M059J (cell line): ENCODE measurements around the gene PARD6G. TPM values are rescaled to one million over a fixed set of nuclear protein-coding genes. Genes with fewer than 3 reads are reported as not detected.
"Not testable (repeated sequence)": the region's sequence is repeated elsewhere in the genome, so short reads cannot be mapped to it uniquely, and the experiment has no call there.

Experiments used
- DNase-seq: peaks from one replicate; pipeline ENCODE4 v3.0.0-alpha.2; 2012; ENCODE audit warnings: low read depth
- total RNA-seq: library from RNA; depleted of rRNA; stranded (reverse); fragments of >200 nt; shearing (Covaris generic); gene quantifications from 2 replicates; pipeline ENCODE4 v1.2.3, GENCODE V29; 2014

PARD6G gene
- total RNA-seq, 1 experiment from 2014 or later, result 1.3 TPM

DNA sequence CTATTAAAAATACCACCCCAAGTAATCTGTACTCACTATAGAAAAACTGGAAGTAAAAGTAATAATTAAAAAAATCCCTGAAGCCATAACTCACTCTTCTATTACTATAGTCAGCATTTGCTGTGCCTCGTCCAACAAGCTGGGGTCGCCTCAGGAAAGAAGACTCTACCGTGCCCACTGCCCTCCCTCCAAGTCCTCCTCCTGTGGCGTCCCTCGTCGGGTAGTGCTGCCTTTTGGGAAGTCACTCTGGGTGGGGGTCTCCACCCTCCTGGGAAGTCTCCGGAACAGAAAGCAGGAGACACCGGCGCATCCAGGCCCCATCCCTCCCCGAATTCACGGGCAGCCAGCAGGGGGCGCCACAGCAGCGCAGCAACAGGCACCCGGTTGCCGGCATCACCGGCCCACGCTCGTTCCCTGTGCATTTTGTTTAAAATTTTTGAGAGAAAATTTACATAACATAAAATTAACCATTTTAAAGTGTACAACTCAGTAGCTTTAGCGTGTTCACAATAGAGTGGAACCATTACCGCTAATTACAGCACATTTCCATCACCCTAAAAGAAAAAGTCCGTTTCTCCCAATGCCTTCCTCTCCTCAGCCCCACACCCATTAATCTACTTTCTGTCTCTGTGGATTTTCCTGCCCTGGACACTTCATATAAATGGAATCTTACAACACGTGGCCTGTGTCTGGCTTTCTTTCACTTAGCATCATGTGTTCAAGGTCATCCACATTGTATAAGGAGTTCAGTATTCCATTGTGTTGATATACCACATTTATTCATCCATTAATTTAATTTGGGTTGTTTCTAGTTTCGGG lies 76.1 kb downstream of the PARD6G start:
- peak; percentile 12 for DNase-seq

DNA sequence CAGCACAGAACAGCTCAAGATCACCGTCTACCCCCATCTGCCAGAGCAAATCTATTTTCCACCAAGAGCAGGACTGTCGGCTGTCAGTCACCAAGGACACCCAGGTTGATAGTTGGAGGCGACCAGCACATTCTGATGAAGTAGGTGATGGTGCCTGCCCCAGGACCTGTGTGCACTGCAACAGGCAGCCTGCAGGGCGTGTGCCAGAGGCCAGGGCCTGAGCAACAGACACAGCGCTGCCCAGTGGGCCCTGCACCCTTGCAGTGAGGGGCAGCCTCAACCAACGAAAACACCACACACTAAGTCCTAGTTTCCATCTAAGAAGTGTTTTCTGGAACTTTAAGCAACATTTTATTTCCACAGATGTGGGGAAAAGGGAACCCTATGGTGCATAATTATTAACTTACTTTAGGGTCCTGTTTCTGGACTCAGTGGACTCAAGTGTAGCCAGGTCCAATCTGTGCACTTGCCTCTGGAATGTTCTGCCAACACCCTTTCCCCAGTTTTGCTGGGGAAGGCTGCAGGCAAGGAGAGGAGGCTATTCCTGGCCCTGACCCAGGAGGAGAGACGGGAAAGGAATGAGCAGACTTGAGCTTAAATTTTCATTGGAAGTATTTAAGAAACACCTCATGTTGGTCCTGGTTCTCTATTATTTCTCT lies 76.8 kb downstream of the PARD6G start:
- DNase-seq, result no peak

DNA sequence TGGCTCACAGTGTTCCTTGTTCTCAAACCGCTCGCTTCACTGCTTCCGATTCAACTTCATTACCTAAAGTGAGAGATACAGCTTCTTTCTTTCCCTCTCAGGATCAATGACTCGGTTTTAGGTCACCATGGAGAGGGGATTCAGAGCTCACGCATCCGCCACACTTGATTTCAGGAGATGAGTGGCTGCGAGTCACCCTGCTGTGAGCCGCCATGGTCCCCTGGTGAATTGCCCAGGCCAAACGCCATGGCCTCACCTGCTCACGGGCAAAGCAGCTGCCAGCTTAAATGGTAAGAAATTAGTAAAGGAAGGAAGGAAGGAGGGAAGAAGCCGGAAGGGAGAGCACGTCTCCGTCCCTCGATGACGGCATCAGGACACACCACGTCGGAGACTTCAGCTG lies 77.7 kb downstream of the PARD6G start:
- DNase-seq, result no peak

DNA sequence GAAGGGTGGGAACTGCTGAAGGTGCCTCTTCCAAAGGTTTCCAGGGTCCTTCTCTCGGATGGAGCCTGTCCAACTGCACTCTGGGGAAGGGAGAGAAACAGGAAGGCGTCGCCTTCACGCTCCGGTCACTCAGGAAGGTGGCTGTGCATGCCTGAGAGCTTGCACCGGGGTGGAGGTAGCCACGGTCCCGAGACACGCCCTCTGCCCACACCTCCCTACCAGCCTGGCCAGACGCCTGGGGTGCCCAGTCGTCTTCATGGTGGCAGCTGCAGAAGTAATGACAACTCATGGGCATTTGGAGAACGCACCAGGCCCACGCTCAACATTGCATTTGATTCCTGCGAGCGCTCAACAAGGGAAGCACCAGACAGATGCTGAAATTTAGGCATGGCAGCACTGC lies 78.3 kb downstream of the PARD6G start:
- DNase-seq, result no peak

DNA sequence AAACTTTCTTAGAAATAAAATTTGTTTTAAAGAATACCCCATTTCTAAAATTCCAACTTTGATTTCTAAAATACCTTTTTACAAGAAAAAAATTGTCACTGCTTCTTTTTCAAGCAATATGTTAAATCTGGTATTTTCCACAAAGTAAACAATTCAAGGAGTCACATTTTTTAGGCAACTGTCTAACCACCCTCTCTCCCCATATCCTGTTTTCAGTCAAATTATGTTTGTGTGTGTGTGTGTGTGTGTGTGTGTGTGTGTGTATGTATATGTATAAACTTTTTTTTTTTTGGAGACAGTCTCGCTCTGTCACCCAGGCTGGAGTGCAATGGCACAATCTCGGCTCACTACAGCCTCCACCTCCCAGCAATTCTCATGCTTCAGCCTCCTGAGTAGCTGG lies 79.0 kb downstream of the PARD6G start:
- DNase-seq, result no peak

DNA sequence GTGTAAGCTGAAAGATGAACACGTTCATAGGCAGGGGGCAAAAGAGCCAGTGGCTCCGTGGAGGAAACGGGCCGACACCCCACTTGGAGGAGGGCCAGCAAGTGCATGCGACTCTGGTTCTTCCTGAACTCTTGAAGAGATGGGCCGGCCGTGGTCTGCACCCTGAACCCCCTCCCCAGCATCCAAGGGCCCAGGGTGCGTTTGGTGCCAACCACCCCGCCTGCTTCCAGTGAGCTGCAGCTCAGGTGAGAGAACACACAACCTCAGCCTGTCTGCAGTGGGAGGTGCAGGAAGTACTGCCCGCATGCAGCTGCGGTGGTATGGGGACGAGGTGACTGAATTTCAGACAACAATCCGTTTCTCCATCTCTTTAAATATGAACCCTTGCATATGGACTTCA lies 79.4 kb downstream of the PARD6G start:
- DNase-seq, result no peak

DNA sequence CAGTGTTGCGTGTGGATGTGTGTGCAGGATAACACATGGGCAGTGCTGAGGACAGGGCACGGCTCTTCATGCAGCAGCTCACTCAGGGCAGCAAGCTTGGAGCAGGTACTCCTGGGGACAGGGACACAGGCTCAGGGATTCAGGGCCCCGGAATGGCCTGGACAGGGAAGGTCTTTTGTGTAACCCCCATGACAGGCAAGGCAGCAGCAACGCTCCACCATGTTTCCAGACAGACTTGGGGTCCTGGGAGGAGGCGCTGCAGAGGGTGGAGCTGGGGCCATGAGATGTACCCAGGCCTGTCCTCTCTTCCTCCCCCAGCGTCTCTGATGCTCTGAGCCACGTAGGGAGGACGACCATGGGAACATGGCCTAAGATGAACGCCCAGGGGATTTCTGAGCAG lies 80.0 kb downstream of the PARD6G start:
- no peak for DNase-seq

DNA sequence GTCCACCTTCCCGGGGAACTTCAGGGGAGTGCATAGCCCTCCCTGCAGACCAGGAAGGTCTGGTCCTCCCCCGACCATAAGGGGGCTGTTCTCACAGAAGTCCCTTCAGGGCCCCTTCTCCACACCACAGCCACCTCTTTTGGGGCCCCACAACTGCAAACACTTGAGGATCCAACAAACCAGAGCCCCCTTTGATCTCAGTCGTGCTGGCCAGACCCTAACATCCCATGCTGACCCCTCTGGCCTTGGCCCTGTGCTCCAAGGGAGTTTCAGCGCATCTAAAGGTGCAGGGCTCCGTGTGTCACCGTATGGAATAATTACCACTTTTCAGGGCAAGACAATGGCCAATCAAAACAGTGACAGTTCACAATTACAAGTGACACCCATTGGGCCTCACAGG lies 80.6 kb downstream of the PARD6G start:
- no peak for DNase-seq

DNA sequence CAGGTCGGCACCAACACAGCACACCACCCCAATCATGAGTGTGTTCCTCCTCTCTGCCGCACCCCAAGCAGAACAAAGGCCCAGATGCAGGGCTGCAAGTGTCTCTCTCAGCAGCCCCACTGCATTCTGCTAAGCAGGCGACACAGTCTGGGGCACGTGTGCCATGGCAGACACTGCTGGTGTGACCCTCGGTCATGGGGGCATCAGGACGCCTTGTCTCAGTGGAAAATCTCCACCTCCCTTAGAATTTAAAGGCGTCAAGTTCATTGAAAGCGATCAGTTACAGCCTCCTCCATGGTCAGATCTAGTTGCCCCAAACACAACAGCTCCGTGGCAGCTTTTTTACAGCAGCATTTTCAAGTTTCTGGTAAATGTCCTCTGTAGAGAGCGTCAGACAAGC lies 81.1 kb downstream of the PARD6G start:
- DNase-seq, result no peak

DNA sequence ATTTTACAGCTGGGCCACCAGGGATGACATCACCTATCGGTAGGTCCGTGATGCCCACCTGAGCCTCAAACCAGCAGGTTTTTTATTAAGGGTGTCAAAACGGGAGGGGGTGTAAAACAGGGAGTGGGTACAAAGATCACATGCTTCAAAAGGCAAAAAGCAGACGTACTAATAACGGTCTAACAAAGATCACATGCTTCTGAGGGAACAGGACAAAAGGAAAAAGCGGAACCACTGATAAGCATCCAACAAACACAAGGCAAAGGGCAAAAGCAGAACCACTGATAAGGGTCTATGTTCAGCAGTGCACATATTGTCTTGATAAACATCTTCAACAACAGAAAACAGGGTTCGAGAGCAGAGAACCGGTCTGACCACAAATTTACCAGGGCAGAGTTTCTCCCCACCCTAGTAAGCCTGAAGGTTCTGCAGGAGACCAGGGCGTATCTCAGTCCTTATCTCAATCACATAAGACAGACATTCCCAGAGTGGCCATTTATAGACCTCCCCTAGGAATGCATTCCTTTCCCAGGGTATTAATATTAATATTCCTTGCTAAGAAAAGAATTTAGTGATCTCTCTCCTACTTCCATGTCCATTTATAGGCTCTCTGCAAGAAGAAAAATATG lies 82.5 kb downstream of the PARD6G start:
- not testable (repeated sequence) for DNase-seq

DNA sequence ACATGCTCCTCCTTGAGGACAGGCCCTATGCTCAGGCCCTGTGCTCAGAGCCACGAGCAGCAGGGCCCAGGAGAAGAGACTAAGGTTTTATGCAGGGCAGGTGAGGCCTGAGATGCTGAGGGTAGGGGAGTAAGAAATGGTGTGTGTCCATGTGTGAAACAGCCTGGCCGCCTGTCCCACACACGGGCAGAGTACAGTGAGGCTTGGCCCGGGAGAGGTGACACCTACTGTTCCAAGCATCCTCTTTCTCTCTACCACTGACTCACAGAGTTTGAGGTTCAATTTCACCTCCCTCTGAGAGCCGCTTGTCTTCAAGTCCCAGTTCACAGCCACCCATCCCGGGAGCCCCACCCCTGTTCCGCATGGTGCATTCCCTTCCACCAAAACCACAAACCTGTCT lies 84.1 kb downstream of the PARD6G start:
- DNase-seq, result no peak

DNA sequence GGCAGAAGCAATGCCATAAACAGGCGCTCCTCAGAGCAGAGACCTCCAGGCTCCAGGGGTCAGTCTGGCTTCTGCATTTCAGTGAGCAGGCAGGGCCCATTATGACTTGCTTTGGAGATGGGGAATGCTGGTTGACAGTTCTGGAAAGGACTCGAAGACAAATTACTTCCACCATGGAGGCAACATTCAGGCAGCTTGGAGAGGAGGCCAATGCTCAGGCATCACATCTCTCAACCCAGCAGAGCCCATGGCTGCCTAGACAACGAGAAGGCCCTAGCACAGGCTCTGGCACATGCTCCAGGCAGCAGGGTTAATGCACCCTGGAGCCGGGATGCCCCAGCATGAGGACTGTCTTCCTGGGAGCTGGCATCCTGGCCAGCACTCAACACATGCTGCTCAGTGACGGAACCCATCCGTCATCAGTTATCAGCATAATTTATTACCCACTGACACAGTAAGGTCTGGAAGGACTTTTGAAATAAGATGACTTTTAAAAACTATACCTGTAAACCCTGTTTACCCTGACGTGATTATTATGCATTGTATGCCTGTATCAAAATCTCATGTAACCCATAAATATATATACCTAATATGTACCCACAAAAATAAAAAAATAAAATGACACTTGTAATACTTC lies 85.4 kb downstream of the PARD6G start:
- DNase-seq, result no peak

DNA sequence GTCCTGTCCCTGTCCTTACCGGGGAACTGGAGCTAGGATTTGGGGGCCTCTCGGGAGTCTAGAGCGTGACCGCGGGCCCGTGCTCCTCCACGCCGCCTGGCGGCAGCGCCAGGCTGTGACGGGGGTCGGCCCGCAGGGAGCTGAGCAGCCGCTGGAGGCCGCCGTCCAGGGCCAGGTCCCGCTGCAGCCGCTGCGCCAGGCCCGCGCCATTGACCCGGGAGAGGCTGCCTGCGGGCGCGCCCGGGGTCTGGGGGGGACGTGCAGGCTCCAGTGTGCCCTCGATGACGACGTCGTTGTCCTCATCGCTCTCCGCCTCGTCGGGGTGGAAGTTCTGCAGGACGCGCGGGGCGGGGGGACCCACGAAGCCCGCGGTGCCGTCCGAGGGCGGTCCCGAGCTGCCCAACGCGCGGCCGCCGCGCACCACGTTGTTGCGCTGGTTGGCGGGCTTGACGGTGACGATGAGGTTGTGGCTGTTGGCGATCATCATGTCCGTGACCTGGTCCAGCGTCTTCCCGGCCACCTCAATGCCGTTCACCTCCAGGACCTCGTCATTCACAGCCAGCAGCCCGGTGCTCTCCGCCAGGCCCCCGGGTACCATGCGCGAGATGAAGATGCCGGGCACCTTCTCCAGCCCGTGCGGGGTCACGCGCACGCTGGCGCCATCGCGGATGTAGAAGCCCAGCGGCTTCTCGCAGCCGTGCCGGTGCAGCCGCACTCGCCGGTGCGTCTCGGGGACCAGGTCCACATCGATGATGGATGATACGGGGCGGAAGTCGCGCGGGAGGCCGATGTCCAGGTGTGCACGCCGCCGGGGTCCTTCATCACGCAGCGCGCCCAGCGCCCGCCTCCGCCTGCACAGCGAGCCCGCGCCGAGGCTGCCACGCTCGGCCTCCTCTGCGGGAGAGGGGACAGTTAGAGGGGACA lies 87.3 kb downstream of the PARD6G start:
- DNase-seq, result no peak

DNA sequence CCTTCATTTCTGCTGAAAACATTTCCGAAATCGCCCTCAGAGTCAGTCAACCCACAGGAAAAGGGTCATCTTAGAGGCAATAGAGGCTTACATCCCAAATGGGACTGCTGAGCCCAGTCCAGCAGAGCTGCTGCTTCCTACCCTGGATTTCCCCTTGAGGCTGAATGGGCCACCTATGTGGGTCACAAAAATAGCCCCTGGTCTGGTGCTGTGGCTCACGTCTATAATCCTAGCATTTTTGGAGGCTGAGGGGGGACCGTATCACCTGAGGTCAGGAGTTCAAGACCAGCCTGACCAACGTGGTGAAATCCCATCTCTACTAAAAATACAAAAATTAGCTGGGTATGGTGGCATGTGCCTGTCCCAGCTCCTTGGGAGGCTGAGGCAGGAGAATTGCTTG lies 88.9 kb downstream of the PARD6G start:
- DNase-seq, result no peak

DNA sequence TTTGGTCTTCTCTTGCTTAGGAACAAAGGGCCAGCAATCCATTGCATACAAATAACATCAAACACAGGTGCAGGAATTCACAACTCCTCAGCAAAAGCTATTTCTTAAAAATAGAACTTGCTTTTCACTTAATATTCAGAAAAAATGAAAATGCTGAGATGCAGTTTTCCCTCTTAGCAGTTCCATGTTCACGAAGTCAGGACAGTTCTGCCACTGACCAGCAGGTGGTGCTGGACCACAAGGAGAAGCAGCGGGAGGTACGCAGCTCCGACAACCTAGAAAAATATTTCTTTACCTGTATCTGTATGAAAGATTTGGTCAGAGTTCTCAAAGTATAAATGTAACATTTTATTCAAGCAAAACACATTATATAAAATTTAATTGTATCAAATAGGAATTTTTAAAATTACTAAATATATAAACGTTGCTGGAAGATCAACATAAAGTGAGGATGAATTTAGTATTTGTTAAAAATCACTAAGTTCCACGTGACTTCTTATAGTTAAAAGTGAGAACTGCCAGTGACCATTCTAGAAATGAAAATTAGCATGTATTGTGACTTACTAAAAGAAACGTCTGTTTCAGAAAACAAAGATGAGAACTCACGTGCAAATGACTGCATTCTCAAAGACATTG lies 89.5 kb downstream of the PARD6G start:
- peak; percentile 46 for DNase-seq

DNA sequence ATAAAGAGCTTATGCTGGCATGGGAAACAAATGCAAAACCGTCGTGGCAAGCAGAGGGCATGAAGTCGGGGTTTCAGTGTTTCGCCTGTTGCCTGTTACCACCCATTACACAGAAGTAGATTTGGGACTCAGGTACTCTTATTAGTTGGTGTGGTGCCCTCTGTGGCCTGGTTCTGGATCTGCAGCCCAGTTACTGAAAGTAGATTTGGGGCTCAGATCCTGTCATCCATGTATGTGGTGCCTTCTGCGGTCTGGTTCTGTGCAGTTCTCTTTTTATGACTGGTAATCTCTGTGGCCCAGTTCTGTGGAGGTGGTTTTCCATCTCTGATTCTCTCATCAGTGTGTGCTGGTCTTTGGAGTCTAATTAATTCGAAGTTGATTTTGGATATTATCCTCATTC lies 93.0 kb downstream of the PARD6G start:
- DNase-seq, result peak; percentile 28

DNA sequence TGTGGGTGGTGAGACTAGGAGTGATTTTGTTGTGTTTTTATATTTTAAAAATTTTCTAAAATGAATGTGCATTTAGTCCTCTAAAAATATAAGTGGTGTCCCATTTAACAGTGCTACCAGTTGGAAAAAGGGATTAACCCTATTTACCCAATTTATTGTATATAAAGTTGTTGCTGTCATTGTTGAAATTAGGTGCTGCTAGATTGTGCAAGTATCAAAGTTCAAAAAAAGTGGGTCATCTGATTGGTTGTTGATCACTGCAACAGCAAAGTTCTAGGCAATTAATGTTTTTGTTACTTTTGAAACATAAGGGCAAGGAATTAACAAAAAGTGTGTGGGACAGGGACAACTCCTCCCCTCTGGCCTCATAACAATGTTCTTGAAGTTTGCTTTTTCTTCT lies 97.6 kb downstream of the PARD6G start:
- no peak for DNase-seq

DNA sequence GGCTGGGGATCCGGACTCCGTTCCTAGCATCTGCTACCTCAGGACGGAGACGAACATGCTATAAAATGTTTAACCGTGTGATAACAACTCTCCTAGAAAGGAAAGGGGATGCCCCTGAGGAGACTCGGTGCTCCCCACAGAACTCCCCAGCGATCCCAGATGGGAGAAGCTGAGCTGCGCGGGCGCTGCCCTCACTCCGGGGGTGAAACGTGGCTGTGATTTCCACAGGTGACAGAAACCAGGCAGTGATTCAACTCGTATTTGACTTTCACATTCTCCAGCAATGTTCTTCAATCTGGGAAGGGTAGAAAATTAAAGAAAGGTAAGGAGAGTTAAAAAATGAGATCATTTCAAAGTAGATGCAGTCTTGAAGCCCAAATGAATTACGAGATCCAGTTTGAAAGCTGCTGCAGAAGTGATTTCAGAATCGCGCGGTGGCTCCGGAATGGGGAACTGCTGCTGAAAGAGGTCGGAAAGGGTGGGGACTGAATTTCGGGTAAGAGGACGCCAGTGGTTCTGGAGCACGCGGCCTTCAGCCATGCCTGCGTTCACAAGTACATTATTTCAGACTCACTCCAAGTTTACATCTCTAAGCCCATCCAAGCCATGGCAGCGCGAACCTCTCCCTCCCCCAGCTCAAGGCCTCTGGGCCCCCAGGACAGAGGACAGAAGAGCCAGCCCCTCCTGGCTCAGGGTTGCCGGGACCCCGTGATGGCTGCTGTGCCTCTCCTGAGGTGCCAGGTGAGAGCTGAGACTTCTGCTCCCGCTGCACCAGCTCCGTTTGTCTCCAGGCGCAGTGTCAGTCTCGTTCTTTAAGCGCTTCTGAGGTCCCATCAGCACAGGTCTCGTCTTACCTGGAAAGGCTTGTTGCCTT lies 98.8 kb downstream of the PARD6G start:
- peak; percentile 5 for DNase-seq

DNA sequence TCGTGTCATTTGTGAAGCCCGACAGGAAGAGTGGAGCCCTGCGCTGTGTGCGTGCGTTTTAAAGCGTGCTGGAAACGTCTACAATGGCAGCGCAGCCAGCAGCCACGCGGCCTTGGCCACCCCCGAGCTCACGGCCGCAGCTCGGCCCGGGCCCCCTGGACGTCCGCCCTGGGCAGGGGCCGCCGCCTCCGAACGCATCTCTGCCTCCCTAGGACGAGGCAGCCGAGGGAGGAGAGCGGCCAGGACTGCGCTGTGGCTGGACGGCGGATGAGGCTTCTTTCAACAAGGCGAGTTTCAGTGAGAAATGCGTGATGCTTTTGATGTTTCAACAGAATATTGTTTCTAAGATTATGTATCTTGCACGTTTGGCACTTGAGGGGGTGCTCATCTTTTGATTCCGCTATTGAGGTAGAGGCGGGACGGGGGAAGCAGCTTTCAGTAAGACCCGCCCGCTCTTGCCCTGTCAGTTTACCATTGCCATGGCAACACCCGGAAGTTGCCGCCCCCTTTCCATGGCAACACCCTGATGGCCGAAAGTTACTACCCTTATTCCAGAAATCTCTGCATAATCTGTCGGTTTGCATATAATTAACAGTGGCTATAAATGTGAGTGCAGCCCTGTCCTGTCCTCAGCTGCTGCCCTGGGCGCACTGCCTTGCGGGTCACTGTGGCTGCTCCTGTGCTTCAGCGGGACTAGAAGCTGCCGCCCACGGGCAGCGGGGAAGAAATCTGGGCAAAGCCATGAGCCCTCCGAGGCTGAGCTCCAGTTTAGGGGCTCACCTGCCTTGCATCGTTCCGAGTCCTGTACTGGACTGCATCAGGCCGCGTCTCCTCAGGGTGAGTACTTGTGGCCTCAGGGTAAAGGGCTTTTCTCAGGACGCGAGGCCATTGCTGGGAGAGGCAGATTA lies 99.6 kb downstream of the PARD6G start:
- peak; percentile 88 for DNase-seq
